ENCODE measurements around the gene DRAM2.

Gene DRAM2

GRCh38 chr1:111139956-111140679 lies at the start of gene DRAM2, which contains the start of gene CEPT1:
DRAM2 (minus strand) TSS chr1:111140093; CDS start chr1:111131554, 8,539 bp downstream.
CEPT1 (plus strand) TSS chr1:111140223; CDS start chr1:111147715, 7,492 bp downstream.
- peak; percentile 83 to 96 for DNase-seq (ENCODE audit: low read depth in 2 of 2)

- DNase-seq (ENCODE audit: low read depth in 2 of 2) = no peak
Measured at GRCh38 chr1:111184663-111185062, 44.8 kb upstream of the DRAM2 start.

- DNase-seq (ENCODE audit: low read depth in 2 of 2) = no peak
Measured at GRCh38 chr1:111183308-111184069, 43.6 kb upstream of the DRAM2 start.

- DNase-seq (ENCODE audit: low read depth in 2 of 2) = no peak
Measured at GRCh38 chr1:111182052-111182451, 42.2 kb upstream of the DRAM2 start.

GRCh38 chr1:111179968-111180533 lies 40.2 kb upstream of the DRAM2 start:
- DNase-seq (ENCODE audit: low read depth in 2 of 2) = no peak

GRCh38 chr1:111176678-111177077 lies 36.8 kb upstream of the DRAM2 start:
- DNase-seq (ENCODE audit: low read depth in 2 of 2) = no peak

- no peak for DNase-seq (ENCODE audit: low read depth in 2 of 2)
Measured at GRCh38 chr1:111175349-111175748, 35.5 kb upstream of the DRAM2 start.

- no peak for DNase-seq (ENCODE audit: low read depth in 2 of 2)
Measured at GRCh38 chr1:111174070-111174469, 34.2 kb upstream of the DRAM2 start.

- DNase-seq (ENCODE audit: low read depth in 2 of 2) = no peak
Measured at GRCh38 chr1:111172463-111172862, 32.6 kb upstream of the DRAM2 start.

GRCh38 chr1:111164151-111164550 lies 24.3 kb upstream of the DRAM2 start:
- no peak for DNase-seq (ENCODE audit: low read depth in 2 of 2)

GRCh38 chr1:111163363-111163762 lies 23.5 kb upstream of the DRAM2 start:
- DNase-seq (ENCODE audit: low read depth in 2 of 2) = no peak

GRCh38 chr1:111162488-111162880 lies 22.6 kb upstream of the DRAM2 start:
- DNase-seq (ENCODE audit: low read depth in 2 of 2) = no peak

- no peak for DNase-seq (ENCODE audit: low read depth in 2 of 2)
Measured at GRCh38 chr1:111161843-111162487, 22.1 kb upstream of the DRAM2 start.

GRCh38 chr1:111157431-111157830 lies 17.5 kb upstream of the DRAM2 start:
- no peak for DNase-seq (ENCODE audit: low read depth in 2 of 2)

- DNase-seq (ENCODE audit: low read depth in 2 of 2) = no peak
Measured at GRCh38 chr1:111154021-111154999, 14.4 kb upstream of the DRAM2 start.

GRCh38 chr1:111151838-111152237 lies 11.9 kb upstream of the DRAM2 start:
- no peak for DNase-seq (ENCODE audit: low read depth in 2 of 2)

GRCh38 chr1:111148376-111148881 lies 8.5 kb upstream of the DRAM2 start:
- DNase-seq (ENCODE audit: low read depth in 2 of 2) = no peak

GRCh38 chr1:111147948-111148347 lies 8.1 kb upstream of the DRAM2 start:
- no peak for DNase-seq (ENCODE audit: low read depth in 2 of 2)

GRCh38 chr1:111145963-111146768 lies 6.3 kb upstream of the DRAM2 start:
- no peak for DNase-seq (ENCODE audit: low read depth in 2 of 2)

GRCh38 chr1:111145542-111145941 lies 5.6 kb upstream of the DRAM2 start:
- DNase-seq (ENCODE audit: low read depth in 2 of 2) = no peak

All from activated CD4-positive, alpha-beta T cell treated with anti-CD3 and anti-CD28 coated beads for 24 hours (primary cell).